Stimulated activated CD4-positive, alpha-beta T cell treated with anti-CD3 and anti-CD28 coated beads, Interleukin-2, amount 100 ng/mL, for 48 hours (primary cell): ENCODE measurements around the gene ANHX.
"Not testable (repeated sequence)": the region's sequence is repeated elsewhere in the genome, so short reads cannot be mapped to it uniquely, and the experiment has no call there.

Experiments used
- DNase-seq, 2 donors: peaks; one replicate each; pipeline ENCODE4 v3.0.0-alpha.2; 2020

The ANHX gene

GRCh38 chr12:133235401-133236112 is at the start of gene ANHX:
Gene ANHX, minus strand, starts transcription at chr12:133235877. Its CDS starts 1,521 bp downstream, at chr12:133234356.
- no peak for DNase-seq

DNA sequence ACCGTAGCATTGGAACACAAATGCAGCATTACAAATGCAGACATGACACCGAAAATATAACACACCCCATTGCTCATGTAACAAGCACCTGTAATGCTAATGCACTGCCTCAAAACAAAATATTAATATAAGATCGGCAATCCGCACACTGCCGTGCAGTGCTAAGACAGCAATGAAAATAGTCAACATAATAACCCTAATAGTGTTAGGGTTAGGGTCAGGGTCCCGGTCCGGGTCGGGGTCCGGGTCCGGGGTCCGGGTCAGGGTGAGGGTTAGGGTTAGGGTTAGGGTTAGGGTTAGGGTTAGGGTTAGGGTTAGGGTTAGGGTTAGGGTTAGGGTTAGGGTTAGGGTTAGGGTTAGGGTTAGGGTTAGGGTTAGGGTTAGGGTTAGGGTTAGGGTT is 29.0 kb upstream of the ANHX start:
- not testable (repeated sequence) for DNase-seq

GRCh38 chr12:133264173-133264572 is 28.5 kb upstream of the ANHX start:
- DNase-seq = no peak

DNA sequence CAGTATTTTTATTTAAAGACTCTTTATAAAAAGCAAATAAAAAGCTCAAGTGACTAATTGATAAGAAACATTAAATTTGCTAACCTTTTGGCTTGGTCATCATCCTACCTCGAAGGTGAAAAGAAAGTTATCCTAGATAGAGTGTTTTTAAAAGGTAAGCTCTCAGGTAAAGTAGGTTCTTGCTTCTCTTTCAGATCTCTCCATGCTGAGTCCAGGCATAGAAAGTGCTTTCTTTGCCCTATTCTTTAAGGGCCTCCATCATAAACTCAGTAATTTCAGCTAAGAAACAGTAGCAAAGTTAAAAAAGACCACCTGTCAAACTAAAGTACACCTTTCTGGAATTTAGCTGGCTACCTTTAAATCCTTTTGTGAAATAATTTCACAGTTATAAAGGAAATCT is 20.6 kb upstream of the ANHX start:
- no peak for DNase-seq

- not testable (repeated sequence) for DNase-seq
Observed at GRCh38 chr12:133255833-133256232, 20.2 kb upstream of the ANHX start.

DNA sequence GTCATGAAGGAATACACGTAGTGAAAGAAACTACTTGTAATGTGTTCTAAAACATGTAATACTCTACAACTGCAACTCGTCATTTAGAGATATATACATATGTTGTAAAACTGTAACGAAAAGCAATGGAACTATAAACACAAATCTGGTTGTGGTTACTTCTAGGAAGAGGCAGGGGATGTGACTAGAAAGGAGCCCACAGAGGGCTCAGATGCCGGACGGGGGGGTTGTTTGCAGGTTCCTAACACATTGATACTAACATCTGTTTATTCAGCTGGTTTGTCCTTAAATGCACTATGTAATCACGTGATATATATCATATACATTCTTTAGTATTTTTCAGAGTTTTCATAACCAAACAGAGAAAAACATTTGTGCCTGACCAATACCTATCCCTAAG is 16.1 kb upstream of the ANHX start:
- DNase-seq = no peak

DNA sequence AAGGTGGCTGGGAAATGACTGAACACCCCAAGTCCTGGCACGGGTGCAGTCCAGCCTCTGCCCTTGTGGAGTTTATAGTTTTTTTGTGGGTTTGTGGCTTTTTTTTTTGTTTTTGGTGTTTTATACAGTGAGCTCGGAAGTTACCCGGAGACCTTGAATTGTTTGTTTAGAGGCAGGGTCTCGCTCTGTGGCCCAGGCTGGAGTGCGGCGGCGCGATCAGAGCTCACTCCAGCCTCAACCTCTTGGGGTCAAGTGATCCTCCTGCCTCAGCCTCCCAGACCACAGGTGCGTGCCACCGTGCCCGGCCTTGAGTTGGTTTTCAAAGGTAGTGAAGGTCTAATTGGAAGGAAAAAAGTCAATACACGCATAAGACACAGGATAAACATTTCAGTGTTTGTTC is 879 bp upstream of the ANHX start:
- no peak for DNase-seq

- DNase-seq = no peak
Observed at GRCh38 chr12:133236144-133236543, 467 bp upstream of the ANHX start.

DNA sequence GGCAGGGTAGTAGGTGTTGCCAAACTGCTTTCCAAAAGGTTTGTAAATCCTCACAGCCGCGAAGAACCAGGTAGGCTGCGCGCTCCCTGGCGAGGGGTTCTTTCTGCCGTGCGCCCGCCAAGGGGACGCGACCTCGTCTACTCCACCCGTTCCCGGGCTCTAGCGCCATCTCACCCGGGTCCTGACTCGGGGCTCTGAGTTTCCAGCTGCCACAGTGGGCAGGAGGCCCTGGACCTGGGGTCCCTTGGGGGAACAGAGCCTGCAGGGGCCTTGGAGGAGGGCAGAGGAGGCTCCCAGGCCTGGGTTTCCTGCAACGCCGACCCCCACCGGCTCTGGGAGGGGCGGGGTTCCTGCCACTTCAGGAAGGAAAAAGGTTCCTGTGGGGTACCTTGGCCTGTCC is 706 bp downstream of the ANHX start:
- DNase-seq = no peak

DNA sequence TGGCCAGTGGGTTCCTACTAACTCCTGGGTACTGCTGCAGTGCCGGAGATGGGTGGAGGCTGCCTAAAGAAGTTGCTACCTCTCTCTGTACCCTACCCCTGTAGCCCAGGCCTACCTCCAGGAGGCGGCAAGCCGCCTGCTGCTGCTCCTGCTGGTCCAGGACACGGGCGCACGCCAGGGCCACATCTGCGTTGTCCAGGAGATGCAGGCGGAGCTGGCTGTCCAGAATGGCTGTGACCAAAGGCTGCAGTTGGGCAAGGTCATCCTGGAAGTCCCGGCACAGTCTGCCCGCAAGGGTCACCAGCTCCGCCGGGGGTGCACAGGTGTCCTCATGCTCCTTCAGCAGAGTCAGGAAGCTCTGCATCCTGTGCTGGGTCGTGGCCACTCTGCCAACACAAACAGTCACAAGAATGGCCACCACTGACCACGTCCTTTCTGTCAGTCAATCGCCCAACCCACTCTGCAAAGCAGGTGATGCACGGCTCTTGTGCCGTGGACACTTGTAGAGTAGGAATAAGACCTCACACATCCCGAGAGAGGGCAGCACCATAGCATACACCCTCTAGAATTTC is 1.6 kb downstream of the ANHX start:
- DNase-seq = no peak

DNA sequence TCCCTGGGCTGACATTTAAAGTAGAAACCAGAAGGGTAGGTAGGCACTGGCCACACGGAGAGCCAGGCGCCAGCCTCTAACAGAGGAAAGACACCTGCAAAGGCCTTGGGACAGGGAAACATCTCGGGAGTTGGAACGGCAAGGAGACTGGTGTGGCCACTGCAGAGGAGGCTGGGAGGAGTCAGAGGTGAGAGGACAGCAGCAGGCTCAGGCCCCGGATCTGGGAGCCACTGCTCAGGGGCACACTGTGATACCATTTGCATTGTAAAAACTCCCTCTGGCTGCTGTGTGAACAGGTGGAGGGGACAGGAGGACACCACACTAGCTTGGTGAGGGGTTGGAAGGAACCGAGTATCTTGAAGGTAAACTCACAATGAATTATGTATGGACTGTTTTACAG is 2.7 kb downstream of the ANHX start:
- DNase-seq = no peak

GRCh38 chr12:133231001-133231400 is 4.7 kb downstream of the ANHX start:
- DNase-seq = no peak

- DNase-seq = no peak
Observed at GRCh38 chr12:133227281-133227852, 8.3 kb downstream of the ANHX start.

GRCh38 chr12:133226690-133227089 is 9.0 kb downstream of the ANHX start:
- DNase-seq = no peak

DNA sequence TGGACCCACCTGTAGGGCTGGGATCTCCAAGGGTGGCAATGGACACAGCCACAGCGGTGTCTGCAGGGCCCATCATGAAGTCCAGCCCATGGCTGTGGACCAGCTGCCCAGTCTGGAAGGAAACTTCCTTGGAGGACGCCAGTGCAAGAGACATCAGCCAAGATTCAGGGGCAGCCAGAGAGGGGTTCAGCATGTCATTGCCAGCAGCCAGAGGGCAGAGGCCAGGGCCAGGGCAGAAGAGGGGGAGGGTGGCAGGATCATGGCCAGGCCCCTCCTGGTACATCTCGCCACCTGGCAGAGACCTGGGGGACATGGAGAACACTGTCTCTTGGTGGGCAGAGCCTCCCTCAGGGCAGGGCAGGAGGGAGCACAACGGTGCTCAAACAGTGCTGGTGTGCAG is 10.2 kb downstream of the ANHX start:
- no peak for DNase-seq

DNA sequence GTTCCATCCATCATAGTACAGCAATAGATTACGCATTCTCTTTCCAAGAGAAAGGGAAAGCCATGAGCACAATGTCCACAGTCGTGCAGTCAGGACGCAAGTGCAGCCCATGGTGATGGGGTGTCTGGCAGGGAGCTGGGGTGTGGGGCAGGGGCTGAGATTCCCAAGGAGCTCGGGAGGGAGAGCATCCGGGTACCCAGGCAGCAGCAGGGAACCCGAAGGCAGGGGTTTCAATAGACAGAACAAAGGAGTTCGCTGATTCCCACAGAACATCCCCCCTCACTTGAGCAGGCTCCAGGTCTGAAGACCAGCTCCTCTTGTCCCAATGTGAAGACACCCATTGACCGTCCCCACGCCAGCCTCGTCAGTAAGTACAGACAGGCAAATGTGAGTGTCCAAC is 13.5 kb downstream of the ANHX start:
- no peak for DNase-seq

- DNase-seq = no peak
Observed at GRCh38 chr12:133221241-133221640, 14.4 kb downstream of the ANHX start.

DNA sequence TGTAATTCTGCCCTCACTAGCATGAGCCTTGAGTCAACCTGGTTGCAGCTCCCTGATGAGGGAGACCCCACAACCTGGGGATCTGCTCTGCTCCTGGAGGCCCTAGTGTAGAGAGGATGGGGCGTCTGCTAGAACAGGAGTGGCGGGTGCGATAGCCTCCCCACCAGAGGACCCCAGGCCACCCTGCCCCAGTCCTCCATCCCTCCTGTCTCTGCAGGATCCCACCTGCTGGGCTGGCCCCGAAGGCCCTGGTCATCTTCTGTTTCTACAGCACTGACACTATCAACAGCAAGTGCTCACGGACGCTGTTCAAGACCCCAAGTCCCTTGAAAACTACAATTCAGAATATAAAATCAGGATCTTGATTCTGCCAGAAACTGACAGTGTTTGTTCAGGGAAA is 15.2 kb downstream of the ANHX start:
- no peak for DNase-seq

- DNase-seq = no peak
Observed at GRCh38 chr12:133217219-133217618, 18.5 kb downstream of the ANHX start.

DNA sequence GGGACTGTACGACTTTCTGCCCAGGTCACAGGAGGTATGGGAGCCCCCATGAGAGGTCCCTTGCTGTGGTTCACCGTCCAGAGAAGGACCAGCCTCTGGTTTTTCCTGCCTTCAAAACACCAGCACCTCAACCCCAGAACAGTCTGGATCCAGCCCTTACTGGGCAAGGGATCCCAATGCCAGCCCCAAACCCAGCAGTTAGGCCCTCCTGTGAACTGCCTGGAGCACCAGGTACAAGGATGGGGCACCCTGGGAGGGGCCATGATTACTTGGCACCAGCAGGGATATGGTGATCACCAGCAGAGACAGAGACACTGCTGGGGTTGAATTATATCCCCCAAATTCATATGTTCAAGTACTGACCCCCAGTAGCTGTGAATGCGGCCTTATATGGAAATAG is 20.0 kb downstream of the ANHX start:
- DNase-seq = no peak

DNA sequence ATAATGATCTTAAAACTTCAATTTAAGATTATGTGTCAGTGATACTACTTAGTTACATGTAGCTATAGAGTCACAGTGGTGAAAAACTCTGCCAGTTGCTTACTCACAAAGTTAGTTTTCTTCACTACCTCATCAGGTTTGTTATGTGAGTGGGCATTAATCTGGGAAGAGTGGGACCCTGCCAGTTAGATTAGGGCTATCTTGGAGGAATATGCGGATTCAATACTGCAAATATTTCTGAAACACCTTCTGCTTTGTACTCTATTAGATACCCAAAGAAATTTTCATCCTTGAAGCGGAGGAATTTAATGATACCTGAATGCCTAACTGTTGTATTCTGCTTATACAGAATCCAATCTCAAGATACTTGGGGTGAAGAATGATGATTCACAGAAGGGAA is 29.3 kb downstream of the ANHX start:
- DNase-seq = no peak

DNA sequence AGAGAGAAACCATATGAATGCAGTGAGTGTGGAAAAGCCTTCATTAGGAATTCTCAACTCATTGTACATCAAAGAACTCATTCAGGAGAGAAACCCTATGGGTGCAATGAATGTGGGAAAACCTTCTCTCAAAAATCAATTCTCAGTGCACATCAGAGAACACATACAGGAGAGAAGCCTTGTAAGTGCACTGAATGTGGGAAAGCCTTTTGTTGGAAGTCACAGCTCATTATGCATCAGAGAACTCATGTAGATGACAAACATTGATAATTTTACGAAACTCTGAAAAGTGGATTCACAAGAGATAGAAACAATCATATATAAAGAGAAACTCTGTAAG is 31.4 kb downstream of the ANHX start:
- no peak for DNase-seq

- DNase-seq = no peak
Observed at GRCh38 chr12:133203344-133204263, 32.1 kb downstream of the ANHX start.
